HG02678 (cell line): ENCODE results near the gene KLF14.
"Not testable (repeated sequence)": the region's sequence is repeated elsewhere in the genome, so short reads cannot be mapped to it uniquely, and the experiment has no call there.

Experiments
- ATAC-seq: cut with Tn5 transposase; IDR thresholded peaks from one replicate; pipeline ENCODE4 v1.9.1; 2021; ENCODE audit warnings: mild to moderate bottlenecking, moderate library complexity; ENCODE audit not compliant: unreplicated experiment

Gene KLF14

DNA sequence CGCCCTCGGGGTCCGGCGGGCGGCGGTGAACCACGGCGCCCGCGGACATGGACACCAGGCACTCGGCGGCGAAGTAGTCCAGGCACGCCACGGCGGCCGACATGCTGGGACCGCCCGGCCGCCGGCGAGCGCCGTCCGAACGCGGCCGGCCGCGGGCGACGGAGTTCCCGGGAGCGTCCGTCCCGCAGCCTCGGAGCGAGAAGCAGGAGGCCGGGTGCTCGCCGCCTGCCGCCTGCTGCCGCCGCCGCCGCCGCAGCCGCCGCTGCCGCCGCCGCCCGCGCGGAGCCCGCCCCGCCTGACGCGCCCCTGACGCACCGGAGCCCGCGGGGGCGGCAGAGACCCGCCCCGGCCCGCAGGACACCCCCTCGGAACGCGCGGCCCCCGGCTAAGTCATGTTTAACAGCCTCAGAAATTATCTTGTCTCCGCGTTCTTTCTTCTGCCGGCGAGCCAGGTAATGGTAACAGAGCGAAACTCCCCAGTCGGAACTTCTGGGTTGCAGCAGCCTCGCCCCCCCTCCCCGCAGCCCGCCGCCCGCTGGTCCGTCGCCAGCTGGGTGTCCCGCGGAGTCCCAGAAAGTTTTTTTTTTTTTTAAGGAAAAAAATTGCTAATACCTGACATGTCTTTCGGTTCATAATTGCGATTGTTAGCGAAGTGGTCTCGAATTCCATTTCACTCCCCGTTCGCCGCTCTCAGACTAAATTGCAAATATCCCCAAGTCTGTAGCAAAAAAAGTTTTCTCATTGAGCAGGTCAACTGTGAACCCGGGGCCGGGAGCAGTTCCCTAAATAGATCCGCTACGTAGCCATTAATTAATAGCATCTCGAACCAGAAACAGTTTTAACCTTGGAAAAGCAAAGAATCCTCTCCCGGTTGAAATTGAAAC lies at the start of gene KLF14:
TSS of gene KLF14 (minus strand) at position 277 of the 884 bp plus-strand sequence. CDS start at position 103, 174 bp downstream.
- no peak for ATAC-seq

DNA sequence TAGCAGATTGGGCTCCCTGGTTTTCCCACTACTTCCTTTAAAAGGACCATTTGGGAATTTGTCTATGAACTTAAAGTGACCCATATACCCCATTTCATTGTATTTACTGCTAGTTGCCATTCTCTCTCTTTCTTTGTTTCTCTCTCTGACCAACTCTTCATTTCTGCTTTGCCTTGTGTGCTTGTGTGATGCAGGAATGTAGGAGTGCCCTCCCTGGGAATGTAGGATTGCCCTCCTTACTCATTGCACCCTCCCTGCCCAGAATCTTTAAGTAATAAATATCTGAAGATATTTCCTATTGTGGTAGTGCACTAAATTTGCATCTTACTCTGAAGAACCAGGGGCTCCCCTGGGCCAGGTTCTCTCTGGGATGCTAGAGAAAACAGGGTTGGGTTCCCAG lies 47.3 kb upstream of the KLF14 start:
- no peak for ATAC-seq

DNA sequence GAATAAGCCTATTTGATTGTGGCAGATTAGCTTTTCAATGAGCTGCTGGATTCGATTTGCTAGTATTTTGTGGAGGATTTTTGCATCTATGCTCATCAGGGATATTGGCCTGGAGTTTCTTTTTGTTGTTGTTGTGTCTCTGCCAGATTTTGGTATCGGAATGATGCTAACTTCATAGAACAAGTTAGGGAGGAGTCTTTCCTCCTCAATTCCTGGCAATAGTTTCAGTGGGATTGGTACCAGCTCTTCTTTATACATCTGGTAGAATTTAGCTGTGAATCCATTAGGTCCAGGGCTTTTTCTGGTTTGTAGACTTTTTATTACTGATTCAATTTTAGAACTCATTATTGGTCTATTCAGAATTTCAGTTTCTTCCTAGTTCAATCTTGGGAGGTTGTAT lies 43.4 kb upstream of the KLF14 start:
- no peak for ATAC-seq

DNA sequence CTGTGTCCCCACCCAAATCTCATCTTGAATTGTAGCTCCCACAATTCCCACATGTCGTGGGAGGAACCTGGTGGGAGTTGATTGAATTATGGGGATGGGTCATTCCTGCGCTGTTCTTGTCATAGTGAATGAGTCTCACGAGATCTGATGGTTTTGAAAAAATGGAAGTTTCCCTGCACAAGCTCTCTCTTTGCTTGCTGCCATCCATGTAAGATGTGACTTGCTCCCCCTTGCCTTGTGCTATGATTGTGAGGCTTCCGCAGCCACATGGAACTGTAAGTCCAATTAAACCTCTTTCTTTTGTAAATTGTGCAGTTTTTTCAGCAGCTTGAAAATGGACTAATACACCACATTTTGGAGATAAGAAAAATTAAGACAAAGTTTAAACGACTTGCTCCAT lies 38.4 kb upstream of the KLF14 start:
- ATAC-seq = not testable (repeated sequence)

- ATAC-seq = no peak
Observed at GRCh38 chr7:130768854-130769253, 34.8 kb upstream of the KLF14 start.

DNA sequence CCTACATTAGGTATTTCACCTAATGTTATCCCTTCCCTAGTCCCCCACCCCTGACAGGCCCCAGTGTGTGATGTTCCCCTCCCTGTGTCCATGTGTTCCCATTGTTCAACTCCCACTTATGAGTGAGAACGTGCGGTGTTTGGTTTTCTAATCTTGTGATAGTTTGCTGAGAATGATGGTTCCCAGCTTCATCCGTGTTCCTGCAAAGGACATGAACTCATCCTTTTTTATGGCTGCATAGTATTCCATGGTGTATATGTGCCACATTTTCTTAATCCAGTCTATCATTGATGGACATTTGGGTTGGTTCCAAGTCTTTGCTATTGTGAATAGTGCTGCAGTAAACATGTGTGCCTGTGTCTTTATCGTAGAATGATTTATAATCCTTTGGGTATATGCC lies 30.6 kb upstream of the KLF14 start:
- not testable (repeated sequence) for ATAC-seq

DNA sequence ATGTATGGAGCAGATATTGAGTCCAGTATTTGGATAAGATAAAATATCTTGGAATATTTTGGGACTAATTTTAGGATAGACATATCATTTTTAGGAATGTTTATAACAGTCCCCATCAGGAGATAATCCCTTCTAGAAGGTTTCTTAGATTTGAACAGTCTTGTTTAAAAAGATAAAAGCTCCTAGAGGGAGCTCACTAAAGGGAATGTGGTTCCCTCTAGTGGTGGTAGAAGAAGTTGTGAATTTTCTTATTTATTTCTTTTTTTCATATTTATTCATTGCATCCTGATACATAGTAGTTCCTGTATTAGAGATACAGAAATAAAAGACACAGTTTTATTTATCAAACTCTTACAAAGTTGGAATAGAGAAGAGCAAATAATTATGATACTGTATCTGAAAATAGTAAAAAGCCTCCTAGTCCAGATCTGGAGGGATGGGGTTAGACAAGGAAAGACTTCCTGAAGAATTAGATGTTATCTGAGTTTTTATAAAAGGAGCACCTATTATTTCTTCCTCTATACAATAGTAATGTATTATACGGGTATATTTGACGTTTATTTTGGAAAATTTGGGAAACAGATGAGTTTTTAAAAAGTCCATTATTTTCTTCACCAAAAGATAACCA lies 24.5 kb upstream of the KLF14 start:
- ATAC-seq = no peak

- no peak for ATAC-seq
Observed at GRCh38 chr7:130756316-130756715, 22.3 kb upstream of the KLF14 start.

DNA sequence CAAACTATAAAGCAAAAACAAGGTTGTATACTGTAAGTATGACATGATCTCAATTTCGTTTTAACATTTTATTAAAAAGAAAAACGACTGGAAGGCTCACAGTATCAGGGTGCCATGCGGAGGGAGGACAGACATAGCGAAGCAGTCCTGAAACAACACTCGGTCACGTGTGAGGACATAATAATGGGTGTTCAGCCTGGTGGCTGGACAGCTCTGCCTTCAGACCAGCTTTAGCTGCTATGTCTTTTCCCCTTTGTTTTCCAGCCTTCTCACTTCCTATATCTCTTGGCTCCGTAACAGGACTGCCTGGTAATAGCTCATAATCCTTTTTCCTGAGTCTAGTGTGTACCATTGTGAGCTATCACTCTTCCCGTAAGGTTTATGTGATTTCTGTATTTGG lies 18.4 kb upstream of the KLF14 start:
- no peak for ATAC-seq

DNA sequence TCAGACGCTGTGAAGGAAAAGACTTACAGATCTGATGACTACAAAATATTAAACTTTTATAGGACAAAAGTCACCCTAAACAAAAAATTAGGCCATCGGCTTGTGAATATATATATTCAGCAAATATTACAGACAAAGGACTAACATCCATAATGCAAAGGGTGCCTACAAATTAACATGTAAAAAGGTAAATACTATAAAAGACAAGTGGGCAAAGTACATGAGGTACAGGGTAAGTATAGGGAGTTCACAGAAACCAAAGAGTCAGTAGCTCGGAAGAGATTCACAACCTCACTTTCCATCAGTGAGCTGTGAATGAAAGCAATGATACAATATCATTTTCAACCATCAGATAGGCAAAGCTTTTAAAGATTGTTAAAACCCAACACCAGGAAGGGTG lies 16.7 kb upstream of the KLF14 start:
- no peak for ATAC-seq

DNA sequence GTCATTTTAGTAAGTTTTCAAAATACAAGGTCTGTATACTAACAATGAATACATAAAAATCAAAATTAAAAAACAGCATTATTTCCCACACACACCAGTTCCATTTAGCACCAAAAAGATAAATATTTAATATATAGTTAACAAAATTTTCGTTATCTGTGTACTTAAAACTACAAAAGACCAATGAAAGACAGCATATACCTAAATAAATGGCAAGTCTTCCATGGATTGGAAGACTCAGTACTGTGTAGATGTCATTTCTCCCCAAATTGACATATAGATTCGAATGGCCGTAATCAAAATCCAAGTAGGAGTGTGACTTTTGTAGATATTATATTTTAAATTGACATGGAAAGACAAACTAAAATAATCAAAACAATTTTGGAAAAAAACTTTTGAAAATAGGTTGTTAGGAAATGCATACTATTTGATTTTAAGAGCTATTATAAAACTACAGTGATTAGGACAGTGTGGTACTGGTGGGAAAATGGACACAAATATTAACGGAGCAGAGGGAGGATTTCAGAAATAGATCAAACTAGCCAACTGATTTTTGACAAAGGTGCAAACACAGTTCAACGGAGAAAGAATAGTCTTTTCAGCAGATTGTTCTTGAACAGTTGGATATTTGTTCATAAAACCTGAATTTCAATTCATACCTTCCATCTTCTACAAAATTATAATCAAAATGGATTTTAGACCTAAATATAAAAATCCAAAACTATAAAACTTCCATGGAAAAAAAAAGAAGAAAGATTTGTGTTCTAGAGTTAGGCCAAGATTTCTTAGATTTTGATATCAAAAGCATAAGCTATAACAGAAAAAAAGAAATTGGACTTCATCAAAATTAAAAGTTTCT lies 14.8 kb upstream of the KLF14 start:
- no peak for ATAC-seq

- ATAC-seq = peak; percentile 47
Observed at GRCh38 chr7:130741331-130741995, 7.5 kb upstream of the KLF14 start.

DNA sequence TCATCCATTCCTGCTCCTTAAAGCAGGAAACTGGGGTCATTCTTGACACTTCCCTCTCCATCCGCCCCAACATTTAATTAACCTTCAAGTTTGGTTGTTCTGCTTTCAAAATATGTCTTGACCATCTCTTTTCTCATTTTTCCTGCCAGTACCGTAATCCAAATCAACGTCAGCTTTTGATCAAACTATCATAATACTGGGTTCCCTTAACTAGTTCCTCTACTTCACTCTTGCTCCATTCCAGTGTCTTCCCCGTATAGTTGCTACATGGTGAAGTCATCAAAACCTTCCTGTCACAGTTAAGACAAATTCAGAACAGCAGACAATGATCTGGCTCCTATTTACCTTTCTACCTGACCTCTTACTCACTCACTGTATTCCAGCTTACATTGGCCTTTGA lies 6.6 kb upstream of the KLF14 start:
- no peak for ATAC-seq

DNA sequence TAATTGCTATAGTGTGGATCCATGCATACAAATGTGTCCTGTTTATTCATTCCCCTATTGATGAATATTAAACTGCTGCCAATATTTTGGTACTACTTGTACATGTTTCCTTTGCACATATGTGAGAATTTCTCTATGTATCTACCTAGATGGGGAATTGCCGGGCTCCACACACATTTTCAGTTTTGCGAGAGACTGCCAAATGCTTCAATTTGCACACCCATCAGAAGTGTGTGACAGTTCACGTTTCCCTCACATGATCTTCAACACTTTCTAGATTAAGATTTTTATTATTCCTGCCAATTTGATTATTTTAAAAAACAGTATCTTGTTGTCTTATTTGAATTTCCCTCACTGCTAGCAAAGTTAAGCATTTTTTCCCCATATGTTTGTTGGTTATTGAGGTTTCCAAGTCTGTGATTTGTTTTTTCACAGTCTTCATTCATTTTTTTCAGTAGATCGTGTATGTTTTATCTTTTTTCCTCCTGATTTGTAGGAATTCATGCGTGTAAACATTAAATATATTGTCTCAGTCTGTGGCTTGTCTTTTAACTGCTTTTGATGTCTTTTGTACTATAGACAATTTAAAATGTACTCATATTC lies 2.4 kb upstream of the KLF14 start:
- ATAC-seq = no peak

DNA sequence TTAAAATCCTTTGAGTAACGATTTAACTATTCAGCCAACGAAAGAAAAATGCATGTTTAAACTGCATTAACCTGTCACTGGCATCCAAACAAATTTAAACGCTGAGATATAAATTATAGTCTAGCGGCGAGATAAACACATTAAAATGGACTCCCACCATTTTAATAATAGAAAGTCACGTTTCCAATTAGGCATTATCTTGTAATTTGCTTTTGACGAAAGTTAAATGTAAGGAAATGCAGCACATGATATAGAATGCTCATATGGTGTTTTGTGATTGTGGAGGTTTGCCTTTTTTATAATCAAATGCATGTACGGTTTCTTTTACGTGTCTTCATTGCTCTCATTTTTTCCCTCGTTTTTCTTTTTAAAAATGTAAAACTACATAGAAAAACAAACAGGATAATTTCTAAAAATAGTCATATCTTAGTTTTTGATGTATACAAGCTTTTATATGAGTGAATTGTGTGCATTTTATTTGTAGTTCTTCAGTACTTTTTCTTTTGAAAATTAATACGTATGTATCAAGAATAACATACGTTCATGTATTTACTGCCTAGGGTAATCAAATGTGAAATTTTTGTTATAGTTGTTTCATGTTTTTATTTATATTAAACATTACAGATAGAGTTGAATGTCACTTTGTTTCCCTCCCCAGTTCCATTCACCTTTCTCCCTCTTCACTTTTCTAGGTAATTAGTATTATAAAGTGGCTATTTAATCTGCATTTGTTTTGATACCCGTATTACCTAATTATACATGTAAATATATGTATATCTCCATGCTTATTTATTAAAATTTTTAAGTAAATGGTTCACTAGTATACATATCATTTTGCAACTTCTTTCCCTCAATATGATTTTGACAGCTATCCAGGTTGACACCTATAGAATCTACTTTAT lies 1.1 kb upstream of the KLF14 start:
- no peak for ATAC-seq

- no peak for ATAC-seq
Observed at GRCh38 chr7:130732980-130733930, 752 bp downstream of the KLF14 start.

GRCh38 chr7:130723784-130724183 lies 10.2 kb downstream of the KLF14 start:
- no peak for ATAC-seq
